Measurements from ENCODE around the gene TEKT1.
"Not testable (repeated sequence)": the region's sequence is repeated elsewhere in the genome, so short reads cannot be mapped to it uniquely, and the experiment has no call there.

- TF ChIP-seq, protein P1, sequence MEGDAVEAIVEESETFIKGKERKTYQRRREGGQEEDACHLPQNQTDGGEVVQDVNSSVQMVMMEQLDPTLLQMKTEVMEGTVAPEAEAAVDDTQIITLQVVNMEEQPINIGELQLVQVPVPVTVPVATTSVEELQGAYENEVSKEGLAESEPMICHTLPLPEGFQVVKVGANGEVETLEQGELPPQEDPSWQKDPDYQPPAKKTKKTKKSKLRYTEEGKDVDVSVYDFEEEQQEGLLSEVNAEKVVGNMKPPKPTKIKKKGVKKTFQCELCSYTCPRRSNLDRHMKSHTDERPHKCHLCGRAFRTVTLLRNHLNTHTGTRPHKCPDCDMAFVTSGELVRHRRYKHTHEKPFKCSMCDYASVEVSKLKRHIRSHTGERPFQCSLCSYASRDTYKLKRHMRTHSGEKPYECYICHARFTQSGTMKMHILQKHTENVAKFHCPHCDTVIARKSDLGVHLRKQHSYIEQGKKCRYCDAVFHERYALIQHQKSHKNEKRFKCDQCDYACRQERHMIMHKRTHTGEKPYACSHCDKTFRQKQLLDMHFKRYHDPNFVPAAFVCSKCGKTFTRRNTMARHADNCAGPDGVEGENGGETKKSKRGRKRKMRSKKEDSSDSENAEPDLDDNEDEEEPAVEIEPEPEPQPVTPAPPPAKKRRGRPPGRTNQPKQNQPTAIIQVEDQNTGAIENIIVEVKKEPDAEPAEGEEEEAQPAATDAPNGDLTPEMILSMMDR (conservative IDR thresholded peaks at IDR 0.05 in 1 of 2, IDR thresholded peaks at IDR 0.05 in 1 of 2; ENCODE audit: extremely low read depth in 1 of 2, insufficient read depth in 1 of 2, low read depth in 1 of 2, low read length in 2 of 2), result not testable (repeated sequence)
- not testable (repeated sequence) for TF ChIP-seq EZH2 (IDR thresholded peaks at IDR 0.05; ENCODE audit: borderline replicate concordance, low read length)
Measured at GRCh38 chr17:6774906-6775305, 56.6 kb downstream of the TEKT1 start.
